ENCODE measurements around the gene GRK5.

The GRK5 gene

GRCh38 chr10:119406601-119407253 lies 199.4 kb downstream of the GRK5 start:
- no peak for DNase-seq (ENCODE audit: low spot score)

DNA sequence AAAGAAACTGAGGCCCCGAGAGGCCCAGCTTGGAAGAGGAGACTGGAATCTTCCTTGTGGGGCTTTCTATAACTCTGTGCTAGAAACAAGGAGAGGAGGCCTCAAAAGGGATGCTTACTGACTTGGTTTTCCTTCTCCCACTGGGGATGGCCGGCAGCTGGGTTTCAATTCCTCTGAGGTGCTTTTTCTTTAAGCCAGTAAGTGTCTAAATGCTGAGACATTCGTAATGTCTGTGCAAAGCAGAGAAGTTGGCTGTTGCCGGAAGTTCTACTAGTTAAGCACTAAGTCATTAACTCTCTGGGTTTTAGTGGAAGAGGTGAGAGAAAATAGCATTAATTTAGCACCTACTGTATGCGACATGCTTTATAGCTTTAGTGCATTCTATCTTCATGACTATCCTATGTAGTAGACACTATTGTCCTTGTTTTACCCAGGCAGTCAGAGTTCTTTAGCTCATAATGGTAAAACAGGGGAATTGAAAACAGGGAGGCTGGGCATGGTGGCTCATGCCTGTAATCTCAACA lies 199.9 kb downstream of the GRK5 start:
- DNase-seq (ENCODE audit: low spot score), result peak; percentile 25

DNA sequence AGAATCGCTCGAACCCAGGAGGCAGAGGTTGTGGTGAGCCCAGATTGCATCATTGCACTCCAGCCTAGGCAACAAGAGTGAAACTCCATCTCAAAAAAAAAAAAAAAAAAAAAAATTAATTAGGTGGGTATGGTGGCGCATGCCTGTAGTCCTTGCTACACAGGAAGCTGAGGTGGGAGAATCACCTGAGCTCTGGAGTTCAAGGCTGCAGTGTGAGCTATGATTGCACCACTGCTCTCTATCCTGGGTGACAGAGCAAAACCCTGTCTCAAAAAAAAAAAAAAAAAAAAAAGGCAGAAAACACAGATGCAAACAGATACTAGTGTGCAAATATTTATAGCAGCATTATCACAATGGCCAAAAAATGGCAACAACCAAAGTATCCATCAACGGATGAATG lies 200.7 kb downstream of the GRK5 start:
- DNase-seq (ENCODE audit: low spot score), result no peak

GRCh38 chr10:119408969-119409371 lies 201.6 kb downstream of the GRK5 start:
- DNase-seq (ENCODE audit: low spot score), result no peak

- no peak for DNase-seq (ENCODE audit: low spot score)
These were observed 202.0 kb downstream of the GRK5 start for GRCh38 chr10:119409385-119409784.

DNA sequence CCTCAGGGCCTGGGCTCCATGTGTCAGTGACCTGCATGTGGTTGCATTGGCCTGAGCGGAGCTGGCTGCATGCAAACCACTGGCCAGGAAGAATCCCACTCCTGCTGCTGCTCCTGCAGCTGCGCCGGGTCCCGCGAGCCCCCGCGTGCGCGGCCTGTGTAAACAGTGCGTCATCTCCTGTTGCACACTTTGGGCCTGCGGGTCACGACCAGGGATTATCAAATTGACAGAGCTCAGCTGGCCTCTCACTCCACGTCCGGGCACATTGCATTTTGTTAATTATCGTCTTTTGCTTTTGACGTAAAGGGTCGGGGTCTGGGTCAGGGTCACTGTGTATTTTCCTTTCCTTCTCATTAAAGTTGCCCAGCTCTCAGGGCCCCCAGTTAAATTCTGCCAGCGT lies 202.5 kb downstream of the GRK5 start:
- no peak for DNase-seq (ENCODE audit: low spot score)

GRCh38 chr10:119410361-119411116 lies 203.2 kb downstream of the GRK5 start:
- no peak for DNase-seq (ENCODE audit: low spot score)

DNA sequence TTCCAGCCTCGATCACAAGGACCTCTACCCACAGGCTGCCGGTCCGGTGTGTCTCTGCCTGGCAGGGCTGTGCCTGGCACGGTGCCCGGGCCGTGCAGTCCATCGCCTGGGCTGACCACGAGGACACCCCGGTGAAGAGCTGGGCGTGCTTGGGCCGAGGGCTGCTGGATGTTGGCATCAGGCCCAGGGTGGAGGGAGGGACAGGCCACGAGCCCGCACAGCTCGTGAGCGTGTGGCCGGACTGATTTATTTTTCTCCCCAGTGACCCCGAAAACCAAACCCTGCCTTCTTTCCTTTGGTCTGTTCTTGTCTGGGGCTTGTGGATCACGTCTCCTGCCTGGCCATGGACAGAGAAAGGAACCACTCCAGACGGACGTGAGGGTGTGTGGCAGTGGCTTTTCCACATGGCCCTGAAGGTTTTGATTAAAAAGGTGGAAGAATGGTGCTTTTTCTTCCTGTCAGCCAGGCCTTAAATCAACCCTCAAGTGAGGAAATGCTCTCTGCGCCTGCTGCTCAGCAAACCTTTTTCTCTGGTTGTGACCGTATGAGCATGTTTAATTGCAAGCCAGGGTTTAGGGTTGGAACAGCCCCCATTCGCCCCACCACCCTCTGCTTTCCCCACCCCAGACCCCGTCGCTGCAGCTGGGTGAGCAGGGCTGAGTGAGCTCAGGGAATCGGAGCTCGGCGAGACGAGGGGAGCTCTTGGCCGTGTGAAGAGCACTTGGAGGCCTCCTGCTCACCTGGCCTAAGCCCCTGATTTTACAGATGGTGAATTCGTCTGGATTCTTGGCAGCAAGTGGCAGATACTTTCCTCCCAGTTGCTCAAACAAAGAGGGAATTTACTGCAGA lies 205.1 kb downstream of the GRK5 start:
- DNase-seq (ENCODE audit: low spot score), result peak; percentile 29

DNA sequence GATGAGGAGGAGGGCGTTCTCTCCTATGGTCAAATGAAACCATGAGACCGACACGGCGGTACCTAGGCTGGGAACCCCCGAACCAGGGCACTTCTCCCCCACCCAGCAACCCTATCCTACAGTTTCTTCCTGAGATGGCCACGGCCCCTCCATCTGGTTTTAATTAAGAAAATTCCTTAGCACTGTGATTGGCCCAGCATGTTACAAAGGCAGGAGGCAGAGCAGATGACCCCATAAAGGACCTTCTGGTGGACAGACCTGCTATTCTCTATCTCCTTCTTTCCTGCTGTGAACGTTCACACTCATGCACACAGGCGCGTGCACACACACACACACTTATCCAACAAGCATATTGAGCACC lies 205.7 kb downstream of the GRK5 start:
- no peak for DNase-seq (ENCODE audit: low spot score)

- DNase-seq (ENCODE audit: low spot score), result no peak
These were observed 206.2 kb downstream of the GRK5 start for GRCh38 chr10:119413471-119414080.

DNA sequence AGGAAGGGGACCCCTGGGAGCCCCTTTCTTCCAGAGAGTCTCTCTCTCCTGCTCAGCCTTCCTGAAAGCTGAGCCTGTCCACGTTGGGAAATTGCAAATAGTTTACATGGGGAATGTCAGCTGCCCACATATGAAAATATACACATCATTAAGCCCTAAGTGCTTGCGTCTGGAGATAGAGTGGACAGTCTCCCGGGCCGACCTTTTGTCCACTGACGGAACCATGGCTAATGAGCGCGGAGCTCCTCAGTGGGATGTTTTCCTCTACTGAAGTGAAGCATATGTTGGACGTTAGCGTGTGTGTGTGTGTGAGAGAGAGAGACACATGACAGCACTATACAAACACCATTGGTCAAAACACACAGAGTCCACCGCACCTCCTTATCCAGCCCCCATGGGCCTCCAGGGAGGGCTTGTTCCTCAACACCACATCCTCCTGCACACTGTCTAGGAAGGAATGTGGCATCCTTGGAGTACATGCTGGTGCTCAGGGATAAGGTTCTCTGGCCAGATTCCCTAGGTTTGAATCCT lies 206.8 kb downstream of the GRK5 start:
- DNase-seq (ENCODE audit: low spot score), result no peak

DNA sequence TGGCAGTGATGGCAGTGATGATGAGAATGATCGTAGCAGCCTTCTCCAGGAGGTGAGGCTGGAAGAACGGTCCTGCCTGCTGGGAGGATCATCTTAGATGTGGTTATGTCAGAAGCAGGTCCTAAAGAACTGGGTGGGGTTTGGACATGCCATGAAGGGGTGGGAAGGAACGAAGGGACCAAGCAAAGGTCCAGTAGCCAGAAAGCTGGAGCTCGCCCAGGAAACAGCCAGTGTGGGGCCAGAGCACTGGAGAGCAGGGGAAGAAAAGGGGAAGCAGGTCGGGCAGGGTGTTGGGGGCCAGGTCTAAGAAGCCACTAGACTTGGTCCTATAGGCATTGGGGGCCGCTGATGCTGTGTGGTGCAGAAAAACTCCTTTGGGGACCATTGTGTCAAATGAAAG lies 207.8 kb downstream of the GRK5 start:
- no peak for DNase-seq (ENCODE audit: low spot score)

GRCh38 chr10:119415536-119416503 lies 208.4 kb downstream of the GRK5 start:
- DNase-seq (ENCODE audit: low spot score), result no peak

GRCh38 chr10:119416855-119417254 lies 209.5 kb downstream of the GRK5 start:
- DNase-seq (ENCODE audit: low spot score), result no peak

DNA sequence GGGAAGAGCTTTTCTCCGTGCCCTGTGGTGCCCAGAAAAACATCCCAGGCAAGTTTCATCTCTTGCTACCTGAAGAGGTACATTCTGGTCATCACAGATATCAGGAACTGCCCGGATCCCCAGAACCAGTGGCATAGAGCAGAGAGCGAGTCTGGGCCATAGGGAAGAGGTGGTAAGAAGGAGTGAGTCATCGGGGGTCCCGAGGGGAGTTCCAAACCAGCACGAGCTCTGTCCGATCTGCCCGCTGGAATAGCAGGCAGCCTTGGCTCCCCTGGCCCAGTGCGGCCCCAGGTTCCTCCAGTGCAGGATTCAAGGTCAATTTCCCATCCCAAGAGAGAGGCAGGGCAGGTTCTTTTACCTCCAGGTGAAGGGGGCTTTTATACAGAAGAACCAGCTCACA lies 210.5 kb downstream of the GRK5 start:
- no peak for DNase-seq (ENCODE audit: low spot score)

DNA sequence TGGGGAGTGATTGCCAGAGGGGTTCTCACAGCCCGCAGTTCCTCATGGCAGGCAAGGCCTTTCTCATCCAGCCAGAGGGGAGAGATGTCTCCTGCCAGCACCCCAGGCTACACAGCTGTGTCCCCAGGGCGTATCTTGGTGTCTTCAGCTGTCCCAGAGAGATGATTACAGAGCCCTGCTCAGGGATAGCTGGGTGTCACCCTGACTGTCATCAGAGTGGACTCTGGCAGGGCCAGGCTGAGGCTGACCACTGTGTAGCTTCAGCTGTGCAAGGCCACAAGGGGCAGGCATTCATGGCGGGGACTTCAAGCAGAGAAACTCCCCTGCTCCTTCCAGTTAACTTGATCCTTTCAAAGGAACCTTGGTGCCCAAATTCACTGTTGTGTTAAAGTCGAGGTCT lies 211.0 kb downstream of the GRK5 start:
- DNase-seq (ENCODE audit: low spot score), result no peak

- DNase-seq (ENCODE audit: low spot score), result no peak
These were observed 212.6 kb downstream of the GRK5 start for GRCh38 chr10:119419931-119420330.

GRCh38 chr10:119420950-119421875 lies 213.8 kb downstream of the GRK5 start:
- DNase-seq (ENCODE audit: low spot score), result no peak

GRCh38 chr10:119421891-119422681 lies 214.7 kb downstream of the GRK5 start:
- no peak for DNase-seq (ENCODE audit: low spot score)
